Activated B cell treated with CpG ODN at 0.5 μM for 24 hours (primary cell): Measurements from ENCODE around the gene MMP15. TPM values are rescaled to one million over a fixed set of nuclear protein-coding genes. Genes with fewer than 3 reads are reported as not detected.

Experiments used
- ATAC-seq: fragments of 200-7000 bp; cut with Tn5 transposase; one replicate; pipeline ENCODE4 v1.10.0; 2021; ENCODE audit warnings: low read depth, mild to moderate bottlenecking, moderate library complexity
- CTCF ChIA-PET: fragments of 350-600 bp; sonication (Branson Sonifier 250); formaldehyde crosslinking; loops from one replicate; lab custom pipeline; 2021; ENCODE audit warnings: antibody characterized with exemption; lab: Charles Lee
- POLR2A ChIA-PET: fragments of 350-600 bp; sonication (Branson Sonifier 250); formaldehyde crosslinking; loops from one replicate; lab custom pipeline; 2021; ENCODE audit warnings: antibody characterized with exemption; lab: Charles Lee
- DNase-seq: peaks from one replicate; pipeline ENCODE4 v3.0.0; 2022
- H3K27ac Mint-ChIP-seq: one replicate; pipeline ENCODE4 v1.8.0; 2020; ENCODE audit warnings: mixed read lengths
- H3K27me3 Mint-ChIP-seq: one replicate; pipeline ENCODE4 v1.8.0; 2021; ENCODE audit warnings: mixed read lengths
- H3K36me3 Mint-ChIP-seq: one replicate; pipeline ENCODE4 v1.8.0; 2021; ENCODE audit warnings: low read depth, mixed read lengths
- H3K4me1 Mint-ChIP-seq: one replicate; pipeline ENCODE4 v1.8.0; 2021; ENCODE audit warnings: mixed read lengths
- H3K4me3 Mint-ChIP-seq: one replicate; pipeline ENCODE4 v1.8.0; 2020; ENCODE audit warnings: mild to moderate bottlenecking, mixed read lengths
- H3K9me3 Mint-ChIP-seq: one replicate; pipeline ENCODE4 v1.8.0; 2020; ENCODE audit warnings: mixed read lengths
- CTCF ChIP-seq: fragments of 200-600 bp; IDR thresholded peaks from one replicate; pipeline ENCODE4 v1.8.0; 2022; ENCODE audit warnings: antibody characterized with exemption, mild to moderate bottlenecking
- intact Hi-C: fragments of 100-400 bp; cut with micrococcal nuclease; formaldehyde crosslinking; loops from one replicate; pipeline ENCODE4 v1.15.1; 2024
- total RNA-seq: library from RNA; stranded (reverse); gene quantifications from 2 replicates; pipeline ENCODE4 v1.2.3, GENCODE V29; 2022

The MMP15 gene
- total RNA-seq, 1 donor from 2014 or later, result 0.60 TPM

DNA sequence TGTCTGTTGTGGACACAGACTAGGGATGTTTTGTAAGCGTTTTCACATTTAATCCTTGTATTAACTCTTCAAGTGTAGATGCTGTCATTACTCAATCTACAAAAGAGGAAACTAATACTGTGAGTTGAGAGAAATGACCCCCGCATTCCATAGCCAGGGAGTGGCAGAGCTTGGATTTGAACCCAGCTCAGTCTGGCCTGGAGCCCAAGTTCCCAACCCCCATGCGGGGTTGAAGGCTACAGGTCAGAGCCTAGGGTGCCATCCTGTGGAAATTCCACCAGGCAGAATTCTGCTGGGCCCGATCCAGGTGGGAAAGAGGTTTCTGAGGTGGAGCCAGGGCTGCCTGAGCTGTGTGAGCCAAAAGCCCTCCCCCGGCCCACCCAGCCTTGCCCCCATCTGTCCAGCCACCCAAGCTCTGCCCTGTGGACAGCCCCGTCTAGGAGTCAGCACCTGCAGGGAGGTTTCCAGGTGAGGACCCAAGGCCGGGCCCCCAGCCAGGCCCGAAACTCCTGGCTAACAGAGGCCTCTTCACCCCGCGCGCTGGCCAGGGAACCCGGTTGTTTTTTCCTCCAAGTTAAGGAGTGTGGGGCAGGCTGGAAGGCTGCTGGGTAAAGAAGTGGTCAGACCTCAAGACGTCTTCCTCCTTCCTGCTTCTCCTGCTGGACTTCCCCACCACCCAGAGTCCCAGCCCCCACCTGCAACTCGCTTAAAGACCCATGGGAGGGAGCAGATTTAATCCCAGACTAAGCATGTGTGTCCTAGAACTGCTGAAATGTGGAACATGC lies 5.7 kb downstream of the MMP15 start:
- no peak for DNase-seq
- ChIA-PET POLR2A (no interaction called here), CTCF (no interaction called here)
- no peak overlapping the region for H3K27ac Mint-ChIP-seq
- intact Hi-C loops, result no loop called here
- TF ChIP-seq CTCF, result no peak
- no peaks in the 10 kb centered on the region for H3K4me1 Mint-ChIP-seq
- peaks cover 19% of the 10 kb centered on the region for H3K27me3 Mint-ChIP-seq
- H3K9me3 Mint-ChIP-seq, result no peaks in the 10 kb centered on the region
- H3K4me3 Mint-ChIP-seq, result no peak overlapping the region
- no peak for ATAC-seq
- no peaks in the 10 kb centered on the region for H3K36me3 Mint-ChIP-seq

DNA sequence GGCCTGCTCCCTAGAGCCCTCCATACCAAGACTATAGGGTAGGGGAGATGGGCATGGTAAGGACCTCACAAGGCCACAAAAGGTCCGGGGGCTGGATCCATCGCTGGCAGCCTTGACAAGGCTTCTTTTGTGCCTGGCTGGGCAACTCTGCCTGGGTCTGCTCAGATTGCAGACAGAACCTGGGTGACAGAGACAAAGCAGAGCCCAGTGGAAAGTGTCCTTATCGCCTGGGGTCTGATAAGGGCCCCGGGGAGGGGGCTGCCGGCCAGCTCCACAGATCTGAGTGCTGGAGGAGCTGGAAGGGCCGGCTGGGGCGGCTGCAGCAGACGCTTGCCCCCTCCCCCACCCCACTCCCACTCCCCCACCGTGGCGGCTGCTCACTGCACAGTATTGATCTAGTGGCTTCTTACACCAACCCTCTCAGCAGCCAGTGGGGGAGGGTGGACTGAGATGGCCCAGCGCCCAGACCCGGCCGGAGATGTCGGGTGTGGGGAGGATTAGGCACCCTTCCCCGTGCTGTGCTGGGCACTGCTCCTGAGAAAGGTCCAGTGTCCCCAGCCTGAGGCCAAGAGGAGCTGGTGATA lies 7.2 kb downstream of the MMP15 start:
- intact Hi-C loops, result no loop called here
- POLR2A ChIA-PET, result no interaction called here
- Mint-ChIP-seq H3K9me3 (no peaks in the 10 kb centered on the region), H3K27ac (no peak overlapping the region), H3K4me1 (no peaks in the 10 kb centered on the region), H3K4me3 (no peak overlapping the region), H3K27me3 (peaks cover 19% of the 10 kb centered on the region), H3K36me3 (no peaks in the 10 kb centered on the region)
- ATAC-seq (no peak), DNase-seq (no peak)
- no peak for TF ChIP-seq CTCF
- CTCF ChIA-PET, result interaction anchor here (1.3 kb wide), 1 partner anchor 9 kb away, joined by 4 read pairs; no protein-coding TSS in a partner anchor

- Mint-ChIP-seq H3K9me3 (no peaks in the 10 kb centered on the region), H3K4me1 (no peaks in the 10 kb centered on the region), H3K36me3 (no peaks in the 10 kb centered on the region), H3K27me3 (peaks cover 11% of the 10 kb centered on the region), H3K4me3 (no peak overlapping the region), H3K27ac (no peak overlapping the region)
- no peak for ATAC-seq
- intact Hi-C loops, result no loop called here
- TF ChIP-seq CTCF, result no peak
- POLR2A ChIA-PET, result no interaction called here
- CTCF ChIA-PET, result no interaction called here
- DNase-seq, result no peak
These were observed 8.7 kb downstream of the MMP15 start for GRCh38 chr16:58034128-58034685.

DNA sequence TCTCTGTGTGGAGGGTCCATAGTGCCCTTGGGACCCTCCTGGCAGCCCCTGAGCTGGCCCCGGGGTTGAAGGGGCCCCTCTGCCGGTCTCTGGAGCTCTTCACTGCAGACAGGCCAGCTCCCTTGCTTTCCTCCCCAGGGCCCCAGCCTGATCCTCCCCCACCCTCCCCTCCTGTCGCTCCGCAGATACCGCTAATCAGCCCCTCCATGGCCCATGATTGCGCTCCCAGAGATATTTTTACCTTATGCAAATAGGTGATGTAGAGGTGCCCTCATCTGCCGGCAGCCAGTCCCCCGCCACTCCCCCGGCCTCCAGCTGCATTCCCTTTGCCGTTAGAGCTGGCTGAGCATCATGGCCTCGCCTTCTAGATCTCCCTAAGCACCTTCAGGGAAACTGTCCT lies 9.2 kb downstream of the MMP15 start:
- Mint-ChIP-seq H3K4me1 (no peaks in the 10 kb centered on the region), H3K27me3 (peaks cover 6% of the 10 kb centered on the region), H3K27ac (no peak overlapping the region), H3K36me3 (no peaks in the 10 kb centered on the region), H3K9me3 (no peaks in the 10 kb centered on the region), H3K4me3 (no peak overlapping the region)
- intact Hi-C loops, result no loop called here
- ATAC-seq, result no peak
- no peak for DNase-seq
- TF ChIP-seq CTCF, result no peak
- POLR2A ChIA-PET, result no interaction called here
- CTCF ChIA-PET, result no interaction called here

DNA sequence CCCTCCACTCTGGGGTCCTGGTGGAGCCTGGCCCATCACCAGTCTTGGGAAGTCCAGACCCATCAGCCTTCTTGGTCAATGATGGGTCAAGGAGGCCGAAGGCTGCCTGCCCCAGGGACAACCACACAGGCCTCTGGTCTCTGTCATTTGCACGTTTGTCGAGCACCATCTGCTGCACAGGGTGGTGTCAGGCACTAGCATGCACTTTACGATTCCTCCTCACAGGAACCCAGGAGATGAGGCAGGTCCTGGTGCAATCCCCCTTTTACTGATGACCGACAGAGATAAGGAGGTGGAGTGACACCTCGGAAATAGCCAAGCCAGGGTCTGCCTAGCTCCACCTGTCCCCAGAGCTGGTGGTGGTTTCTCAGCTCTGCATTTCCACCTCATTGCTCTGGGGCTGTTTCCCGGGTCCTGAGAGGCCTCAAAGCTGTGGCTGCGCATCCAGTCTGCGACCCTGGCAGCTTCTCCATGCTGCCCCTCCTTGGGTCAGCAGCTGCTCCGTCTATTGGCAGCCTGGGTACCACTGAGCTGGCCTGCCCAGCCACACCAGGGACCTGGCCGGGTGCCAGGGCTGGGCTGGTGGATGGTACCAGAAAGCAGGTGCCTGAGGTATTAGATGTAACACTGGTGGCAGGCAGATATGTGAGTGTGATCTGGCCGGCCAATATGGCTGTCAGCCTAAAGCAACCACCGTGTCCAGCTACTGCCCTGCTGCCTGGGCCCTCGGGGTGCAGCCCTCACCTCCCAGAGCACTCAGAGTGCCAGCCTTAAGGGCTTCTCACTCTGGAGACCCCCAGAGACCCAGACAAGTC lies 10.0 kb downstream of the MMP15 start:
- no peaks in the 10 kb centered on the region for H3K4me1 Mint-ChIP-seq
- no peak overlapping the region for H3K27ac Mint-ChIP-seq
- DNase-seq, result no peak
- POLR2A ChIA-PET, result no interaction called here
- ATAC-seq, result no peak
- H3K27me3 Mint-ChIP-seq, result peaks cover 3% of the 10 kb centered on the region
- CTCF ChIA-PET, result no interaction called here
- no peak for TF ChIP-seq CTCF
- H3K4me3 Mint-ChIP-seq, result no peak overlapping the region
- intact Hi-C loops, result no loop called here
- no peaks in the 10 kb centered on the region for H3K36me3 Mint-ChIP-seq
- H3K9me3 Mint-ChIP-seq, result no peaks in the 10 kb centered on the region
